Astrocyte of the spinal cord (primary cell): ENCODE measurements around the gene FAM171A1.

ENCODE experiments used
- DNase-seq: peaks from one replicate; pipeline ENCODE4 v3.0.0; 2011; ENCODE audit warnings: low read depth, low spot score
- H3K4me3 ChIP-seq: 2 replicates; pipeline ENCODE4 v1.5.1; 2011; ENCODE audit warnings: low read depth, mild to moderate bottlenecking, low read length, moderate library complexity
- CTCF ChIP-seq: IDR thresholded peaks from 2 replicates; pipeline ENCODE4 v1.5.1; 2012; ENCODE audit warnings: low read depth, mild to moderate bottlenecking, low read length, inconsistent platforms
- in situ Hi-C: cut with HindIII; loops from 2 replicates; pipeline ENCODE4 v1.10.0; 2017; ENCODE audit warnings: low sequenced_read_pairs

The FAM171A1 gene

DNA sequence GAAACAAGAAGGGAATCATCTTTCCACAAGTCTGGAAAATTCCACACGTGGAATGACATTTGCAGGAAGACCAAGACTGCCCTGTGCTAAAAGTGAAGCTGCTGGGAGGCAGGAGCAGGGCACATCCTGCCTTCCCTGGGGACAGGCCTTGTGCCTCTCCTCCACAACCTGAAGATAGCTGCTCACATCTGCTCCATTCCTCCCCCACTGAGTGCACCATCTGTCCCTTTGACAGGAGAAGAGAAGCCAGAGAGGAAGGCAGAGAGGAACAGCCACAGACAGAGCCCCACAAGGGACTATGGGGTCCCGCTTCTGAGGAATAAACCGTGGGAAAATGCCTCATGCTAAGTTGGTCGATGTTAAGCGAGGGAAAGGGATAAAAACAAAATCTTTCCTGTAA lies 15.9 kb upstream of the FAM171A1 start:
- no peak overlapping the region for H3K4me3 ChIP-seq
- no peak for TF ChIP-seq CTCF
- in situ Hi-C loops: no loop called here
- no peak for DNase-seq

GRCh38 chr10:15385552-15386455 lies 14.7 kb upstream of the FAM171A1 start:
- in situ Hi-C loops: no loop called here
- DNase-seq: no peak
- TF ChIP-seq CTCF: no peak
- H3K4me3 ChIP-seq: no peak overlapping the region

DNA sequence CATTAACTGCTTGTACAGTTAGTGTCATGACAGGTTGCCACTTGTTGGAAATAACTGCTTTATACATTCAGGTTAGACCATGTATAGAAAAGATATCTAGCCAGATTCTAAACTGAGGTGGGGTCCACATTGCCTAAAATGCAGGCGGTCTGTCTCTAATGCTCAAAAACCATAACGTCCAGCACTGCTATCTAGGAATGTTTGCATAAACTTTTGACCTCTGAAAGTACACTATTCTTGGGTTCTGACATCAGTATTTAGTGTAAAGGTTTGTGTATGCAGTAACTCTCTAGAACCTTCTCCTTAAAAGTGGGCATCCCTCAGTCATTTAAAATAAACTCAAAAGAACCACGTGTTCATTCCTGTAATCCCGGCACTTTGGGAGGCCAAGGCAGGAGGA lies 10.3 kb upstream of the FAM171A1 start:
- in situ Hi-C loops: no loop called here
- DNase-seq: no peak

DNA sequence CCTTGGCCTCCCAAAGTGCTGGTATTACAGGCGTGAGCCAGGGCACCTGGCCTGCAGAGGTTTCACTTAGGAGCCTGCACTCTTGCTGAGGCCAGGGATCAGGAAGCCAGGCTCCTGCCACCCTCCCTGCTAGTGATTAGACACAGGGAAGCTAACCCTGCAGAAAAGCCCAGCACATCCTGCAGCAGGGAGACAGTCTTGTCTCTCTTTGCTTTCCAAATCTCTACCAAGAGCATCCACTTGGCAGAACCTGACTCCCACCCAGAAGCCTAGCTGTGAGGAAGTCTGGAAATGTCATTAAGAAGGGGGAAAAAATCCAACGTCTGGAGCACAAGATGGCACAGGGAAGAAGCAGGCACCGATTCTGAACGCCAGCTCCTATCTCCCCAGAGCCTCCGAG lies 8.0 kb upstream of the FAM171A1 start:
- DNase-seq: no peak
- no peak for TF ChIP-seq CTCF
- no peak overlapping the region for H3K4me3 ChIP-seq
- in situ Hi-C loops: no loop called here

More for the DNA sequence above, 10.3 kb upstream of the FAM171A1 start:
- H3K4me3 ChIP-seq: no peak overlapping the region
- no peak for TF ChIP-seq CTCF

GRCh38 chr10:15378569-15378968 lies 7.5 kb upstream of the FAM171A1 start:
- in situ Hi-C loops: no loop called here
- DNase-seq: no peak
- no peak overlapping the region for H3K4me3 ChIP-seq
- no peak for TF ChIP-seq CTCF

- TF ChIP-seq CTCF: no peak
- H3K4me3 ChIP-seq: no peak overlapping the region
- DNase-seq: no peak
- in situ Hi-C loops: no loop called here
These were observed 3.5 kb upstream of the FAM171A1 start for GRCh38 chr10:15374566-15374965.
